Small intestine (tissue), 7 donors: ENCODE measurements around the gene DNAL1. TPM values are rescaled to one million over a fixed set of nuclear protein-coding genes. Genes with fewer than 3 reads are reported as not detected.

Experiments used
- DNase-seq, 2 donors: peaks; one replicate each; pipeline versions ENCODE4 v3.0.0 to v3.0.0-alpha.2; 2013
- FAIRE-seq: peaks from 2 replicates; lab custom pipeline; 2012; peaks lifted over from hg19 to GRCh38; lab: Jason Lieb, UNC
- H3K27ac ChIP-seq, 3 donors: one replicate each; pipeline ENCODE4 v1.5.1; 2013; ENCODE audit warnings: low read length in 2 of 3, mild to moderate bottlenecking in 2 of 3, control low read depth in 1 of 3, inconsistent platforms in 1 of 3, low read depth in 1 of 3, moderate library complexity in 1 of 3
- H3K27me3 ChIP-seq, 3 donors: one replicate each; pipeline ENCODE4 v1.6.1; 2013; ENCODE audit warnings: low read length in 3 of 3, inconsistent platforms in 1 of 3; ENCODE audit not compliant: control insufficient read depth in 3 of 3, insufficient read depth in 3 of 3
- H3K36me3 ChIP-seq, 3 donors: one replicate each; pipeline ENCODE4 v1.6.1; 2013; ENCODE audit warnings: low read length in 3 of 3, inconsistent platforms in 1 of 3, low read depth in 1 of 3, mild to moderate bottlenecking in 1 of 3, moderate library complexity in 1 of 3; ENCODE audit not compliant: control insufficient read depth in 3 of 3, insufficient read depth in 2 of 3
- H3K4me1 ChIP-seq, 3 donors: one replicate each; pipeline ENCODE4 v1.6.1; 2013; ENCODE audit warnings: low read length in 2 of 3, inconsistent platforms in 1 of 3, low read depth in 1 of 3, mild to moderate bottlenecking in 1 of 3, moderate library complexity in 1 of 3; ENCODE audit not compliant: control insufficient read depth in 3 of 3, insufficient read depth in 2 of 3
- H3K4me3 ChIP-seq, 3 donors: one replicate each; pipeline ENCODE4 v1.5.1; 2013; ENCODE audit warnings: low read length in 3 of 3, control low read depth in 1 of 3, inconsistent platforms in 1 of 3, low read depth in 1 of 3, mild to moderate bottlenecking in 1 of 3, moderate library complexity in 1 of 3
- H3K9me3 ChIP-seq, 2 donors: one replicate each; pipeline ENCODE4 v1.6.1; 2013; ENCODE audit warnings: low read depth in 1 of 2, low read length in 1 of 2; ENCODE audit not compliant: control insufficient read depth in 2 of 2, insufficient read depth in 1 of 2
- WGBS, 3 donors: extraction: QIAGEN DNeasy Blood & Tissue Kit; methylation state at CpG; one replicate each; pipeline ENCODE4 v1.1.7; 2013; 5-methylcytosine and 5-hydroxymethylcytosine counted together
- polyA plus RNA-seq, 4 donors: library from polyadenylated mRNA; stranded (reverse) in 3 of 4; unstranded in 1 of 4; fragments of 200-250 nt in 3 of 4; fragments of 120-200 nt in 1 of 4; gene quantifications; one replicate each; pipeline versions ENCODE4 v1.2.1 to v1.2.3, GENCODE V29; 2013
- donor health status: healthy with polysubstance abuse.
- donor health status: control.
- donor health status: control.
- donor health status: Bipolar disorder and iron deficiency.
- donor health status: healthy.

Gene DNAL1
- polyA plus RNA-seq, 4 donors, result 0.54 to 5.4 (median 3.0) TPM

GRCh38 chr14:73742520-73743238 lies 97.9 kb downstream of the DNAL1 start:
- Histone ChIP-seq H3K4me1 (peaks cover 39 to 92% (median 58%) of the 10 kb centered on the region in 3 donors), H3K4me3 (no peak overlapping the region), H3K9me3 (no peaks in the 10 kb centered on the region), H3K27me3 (no peaks in the 10 kb centered on the region), H3K27ac (peak overlapping the region; percentile 85 to 100 (median 97)), H3K36me3 (peaks cover 13 to 68% (median 13%) of the 10 kb centered on the region in 3 donors)
- DNase-seq, result peak in 1 of 2 donors; percentile 15
- WGBS, 3 donors, result 66 to 86% (median 70%) methylated on average over 6 of the region's 6 CpGs
- FAIRE-seq, result no peak

DNA sequence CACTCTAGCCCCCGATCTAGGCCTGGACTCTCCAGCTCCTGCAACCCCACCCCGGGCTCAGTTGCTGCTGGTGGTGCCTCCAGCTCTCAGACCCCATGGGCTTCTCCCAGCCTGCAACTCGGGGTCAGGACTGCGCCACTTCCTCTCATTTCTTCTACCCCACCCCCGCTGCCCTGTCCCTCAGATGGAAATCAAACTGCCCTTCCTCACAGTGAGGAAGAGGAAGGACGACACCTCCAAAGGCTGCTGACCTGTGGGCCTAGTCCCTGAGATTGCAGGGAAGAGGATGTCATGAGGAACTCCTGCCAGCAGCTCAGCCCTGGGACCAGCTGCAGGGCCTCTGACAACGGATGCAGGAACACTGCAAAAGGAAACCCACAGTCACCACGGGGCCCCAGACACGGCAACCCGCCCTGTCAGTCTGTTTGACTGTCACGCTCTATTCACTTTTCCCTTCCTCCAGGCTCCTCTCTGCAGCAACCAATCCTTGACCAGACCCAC lies 98.7 kb downstream of the DNAL1 start:
- H3K9me3 ChIP-seq, result no peaks in the 10 kb centered on the region
- WGBS, 3 donors, result 28 to 59% (median 38%) methylated on average over 11 of the region's 11 CpGs
- H3K27me3 ChIP-seq, result no peaks in the 10 kb centered on the region
- peaks cover 41 to 94% (median 58%) of the 10 kb centered on the region in 3 donors for H3K4me1 ChIP-seq
- H3K4me3 ChIP-seq, result no peak overlapping the region
- peak overlapping the region; percentile 85 to 100 (median 97) for H3K27ac ChIP-seq
- H3K36me3 ChIP-seq, result peaks cover 10 to 60% (median 11%) of the 10 kb centered on the region in 3 donors
- no peak for FAIRE-seq
- DNase-seq, result peak in 1 of 2 donors; percentile 53

DNA sequence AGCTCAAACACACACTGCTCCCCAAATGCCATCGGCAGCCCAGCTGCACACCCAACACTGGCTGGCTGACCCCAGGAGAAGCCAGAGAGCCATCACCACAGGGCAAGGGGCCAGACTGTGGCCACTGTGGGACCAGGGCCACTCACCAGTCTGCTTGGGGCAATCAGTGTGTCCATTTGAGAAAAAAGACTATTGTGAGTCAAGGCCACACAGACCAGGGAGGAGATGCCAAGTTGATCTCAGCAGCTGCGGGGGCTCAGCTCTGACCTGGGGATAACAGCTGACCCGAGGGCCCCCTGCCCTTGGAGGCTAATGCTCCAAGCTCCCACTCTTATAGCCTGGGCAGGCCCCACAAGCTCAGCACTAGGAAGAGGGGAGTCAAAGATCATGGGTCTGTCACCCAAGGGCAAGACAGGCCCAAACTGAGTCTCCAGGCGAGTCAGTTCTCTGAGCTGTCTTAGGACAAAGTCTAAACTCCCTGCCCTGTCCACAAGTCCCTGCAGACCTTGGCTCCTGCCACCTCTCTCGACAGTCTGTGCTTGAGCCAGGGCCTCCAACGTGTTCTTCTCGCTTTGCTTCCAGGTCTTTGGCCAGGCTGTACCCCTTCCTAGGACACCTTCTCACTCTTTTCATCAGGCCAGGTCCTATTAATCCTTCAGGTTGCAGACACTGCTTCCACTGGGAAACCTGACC lies 99.5 kb downstream of the DNAL1 start:
- H3K36me3 ChIP-seq, result peaks cover 4 to 52% (median 4%) of the 10 kb centered on the region in 3 donors
- no peak for FAIRE-seq
- no peaks in the 10 kb centered on the region for H3K9me3 ChIP-seq
- H3K27ac ChIP-seq, result peak overlapping the region; percentile 85 to 100 (median 97)
- DNase-seq, result peak; percentile 71 to 91
- 23 to 50% (median 25%) methylated on average over 7 of the region's 7 CpGs for WGBS, 3 donors
- peaks cover 41 to 86% (median 58%) of the 10 kb centered on the region in 3 donors for H3K4me1 ChIP-seq
- H3K4me3 ChIP-seq, result no peak overlapping the region
- no peaks in the 10 kb centered on the region for H3K27me3 ChIP-seq

DNA sequence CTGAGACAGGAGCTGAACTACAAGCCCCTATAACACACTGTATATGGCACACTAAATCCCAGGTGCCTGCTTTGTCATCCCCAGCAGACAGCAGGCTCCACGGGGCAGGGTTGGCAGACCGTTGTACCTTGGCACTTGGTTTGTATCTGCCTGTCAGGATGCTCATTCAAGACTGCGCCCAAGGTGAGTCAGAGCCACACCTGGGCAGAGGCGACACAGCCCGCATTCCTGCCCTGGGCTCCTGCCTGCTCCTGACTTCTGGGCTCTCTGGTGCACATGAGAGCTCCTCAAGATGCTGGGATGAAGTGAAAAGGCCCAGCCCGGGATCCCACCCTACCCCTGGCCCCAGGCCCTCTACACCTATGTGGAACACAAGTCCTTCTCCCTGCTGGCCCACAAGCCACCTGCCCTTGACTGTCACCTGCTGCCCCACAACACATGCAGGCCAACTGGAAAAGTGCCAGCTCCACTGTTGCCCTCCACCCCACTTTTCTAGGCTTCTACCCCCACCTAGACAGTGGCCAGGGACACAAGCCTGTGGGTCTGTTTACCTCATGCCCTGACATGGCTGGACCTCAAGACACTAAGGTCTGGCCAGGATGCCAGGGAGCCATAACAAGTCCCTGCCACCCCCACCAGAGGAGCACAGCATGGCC lies 100.2 kb downstream of the DNAL1 start:
- Histone ChIP-seq H3K9me3 (no peaks in the 10 kb centered on the region), H3K4me3 (no peak overlapping the region), H3K36me3 (peaks cover 0 to 48% (median 0%) of the 10 kb centered on the region in 3 donors), H3K27me3 (no peaks in the 10 kb centered on the region), H3K4me1 (peaks cover 42 to 84% (median 59%) of the 10 kb centered on the region in 3 donors), H3K27ac (peak overlapping the region; percentile 85 to 100 (median 97))
- no peak for FAIRE-seq
- peak; percentile 90 to 98 for DNase-seq
- 14 to 48% (median 16%) methylated on average over 6 of the region's 6 CpGs for WGBS, 3 donors

- Histone ChIP-seq H3K27ac (peak overlapping the region; percentile 85 to 100 (median 97)), H3K27me3 (no peaks in the 10 kb centered on the region), H3K9me3 (no peaks in the 10 kb centered on the region), H3K36me3 (peaks cover 0 to 51% (median 0%) of the 10 kb centered on the region in 3 donors), H3K4me1 (peaks cover 42 to 84% (median 63%) of the 10 kb centered on the region in 3 donors), H3K4me3 (no peak overlapping the region)
- DNase-seq, result peak in 1 of 2 donors; percentile 11
- no peak for FAIRE-seq
- WGBS, 3 donors, result 74 to 88% (median 84%) methylated on average over 7 of the region's 7 CpGs
These were observed 101.1 kb downstream of the DNAL1 start for GRCh38 chr14:73745571-73746519.

DNA sequence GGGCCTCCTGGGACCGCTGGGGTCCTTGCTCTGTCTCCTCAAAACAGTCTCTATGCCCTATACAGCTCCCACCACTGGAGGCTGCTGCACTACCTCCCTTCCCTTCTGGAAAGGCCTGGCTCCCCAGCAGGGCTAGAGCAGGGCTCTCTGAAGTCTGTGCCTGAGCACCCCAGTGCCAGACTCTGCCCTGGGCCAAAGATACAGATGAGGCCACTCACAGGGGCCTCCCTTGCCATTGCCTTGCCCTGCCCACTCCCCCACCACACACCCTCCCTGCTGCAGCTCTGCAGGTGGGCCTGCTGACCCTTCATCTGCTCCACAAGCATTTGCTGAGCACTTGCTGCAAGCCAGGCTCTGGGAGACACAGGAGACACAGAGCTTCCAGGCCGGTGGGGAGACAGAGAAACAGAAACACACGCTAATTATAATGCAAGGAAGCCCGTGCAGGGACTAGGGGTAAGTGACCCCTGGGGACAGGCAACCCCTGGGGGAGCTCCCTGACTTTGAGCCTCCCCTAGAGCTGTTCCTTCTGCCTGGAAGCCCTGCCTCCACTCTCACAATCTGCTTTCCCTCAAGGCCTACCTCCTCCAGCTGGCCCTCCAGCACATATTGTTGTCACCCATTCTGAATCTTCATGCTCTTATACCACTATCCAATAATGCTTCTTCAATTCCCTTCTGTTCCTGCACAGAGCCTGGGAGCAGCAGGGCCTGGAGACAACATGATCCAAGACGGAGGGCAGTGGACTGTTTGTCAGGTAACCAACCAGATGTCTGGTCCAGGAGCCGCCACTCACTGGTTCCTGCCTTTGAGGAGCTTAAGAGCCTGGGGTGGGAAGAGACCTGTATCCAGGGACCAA lies 102.0 kb downstream of the DNAL1 start:
- Histone ChIP-seq H3K4me3 (no peak overlapping the region), H3K9me3 (no peaks in the 10 kb centered on the region), H3K36me3 (peaks cover 0 to 56% (median 0%) of the 10 kb centered on the region in 3 donors), H3K27me3 (no peaks in the 10 kb centered on the region), H3K4me1 (peaks cover 48 to 84% (median 69%) of the 10 kb centered on the region in 3 donors), H3K27ac (peak overlapping the region; percentile 85 to 100 (median 97))
- 55 to 67% (median 60%) methylated on average over 6 of the region's 6 CpGs for WGBS, 3 donors
- FAIRE-seq (no peak), DNase-seq (peak; percentile 61 to 77)
